HG03442 (cell line): ENCODE data around the gene NCLN.

ENCODE experiments used
- ATAC-seq: cut with Tn5 transposase; IDR thresholded peaks from one replicate; pipeline ENCODE4 v1.9.1; 2021; ENCODE audit warnings: mild to moderate bottlenecking, moderate library complexity; ENCODE audit not compliant: unreplicated experiment

The NCLN gene

GRCh38 chr19:3253270-3253669, 67.5 kb downstream of the NCLN start:
- ATAC-seq: no peak

GRCh38 chr19:3254520-3254919, 68.8 kb downstream of the NCLN start:
- ATAC-seq: no peak

GRCh38 chr19:3257071-3257470, 71.3 kb downstream of the NCLN start:
- ATAC-seq: no peak
